Parathyroid adenoma (tissue), 2 donors: Measurements from ENCODE around the gene ZNF181.

ENCODE experiments used
- H2AFZ ChIP-seq: fragments of 300-600 bp; sonication (generic); one replicate; pipeline ENCODE4 v1.7.0; 2017; ENCODE audit warnings: antibody characterized with exemption, mild to moderate bottlenecking
- H3K27ac ChIP-seq: fragments of 300-600 bp; sonication (generic); one replicate; pipeline ENCODE4 v1.7.0; 2017
- H3K27me3 ChIP-seq: fragments of 300-600 bp; sonication (generic); one replicate; pipeline ENCODE4 v1.7.0; 2017; ENCODE audit warnings: low read length; ENCODE audit not compliant: control insufficient read depth, insufficient read depth
- H3K36me3 ChIP-seq: fragments of 300-600 bp; sonication (generic); one replicate; pipeline ENCODE4 v1.7.0; 2017; ENCODE audit warnings: low read length; ENCODE audit not compliant: control insufficient read depth, insufficient read depth
- H3K4me1 ChIP-seq: fragments of 300-600 bp; sonication (generic); one replicate; pipeline ENCODE4 v1.7.0; 2017; ENCODE audit warnings: control low read depth
- H3K4me2 ChIP-seq: fragments of 300-600 bp; sonication (generic); one replicate; pipeline ENCODE4 v1.7.0; 2017; ENCODE audit warnings: low read length
- H3K4me3 ChIP-seq: fragments of 300-600 bp; sonication (generic); one replicate; pipeline ENCODE4 v1.7.0; 2017; ENCODE audit warnings: low read depth, low read length
- H3K79me2 ChIP-seq: fragments of 300-600 bp; sonication (generic); one replicate; pipeline ENCODE4 v1.7.0; 2017; ENCODE audit warnings: control low read depth
- H3K9ac ChIP-seq: fragments of 300-600 bp; sonication (generic); one replicate; pipeline ENCODE4 v1.7.0; 2017; ENCODE audit warnings: mild to moderate bottlenecking
- H3K9me3 ChIP-seq: fragments of 300-600 bp; sonication (generic); one replicate; pipeline ENCODE4 v1.7.0; 2017; ENCODE audit warnings: low read length; ENCODE audit not compliant: control insufficient read depth
- CTCF ChIP-seq: fragments of 300-600 bp; sonication (generic); IDR thresholded peaks from one replicate; pipeline ENCODE4 v1.7.0; 2017; ENCODE audit warnings: antibody characterized with exemption, mild to moderate bottlenecking
- donor health status: primary hyperparathyroidism.

Gene ZNF181

GRCh38 chr19:34794066-34794960 is 60.3 kb downstream of the ZNF181 start:
- TF ChIP-seq CTCF = no peak
- Histone ChIP-seq H2AFZ (no peak overlapping the region), H3K4me2 (no peak overlapping the region), H3K27me3 (no peaks in the 10 kb centered on the region), H3K27ac (no peak overlapping the region), H3K79me2 (no peaks in the 10 kb centered on the region), H3K4me1 (no peaks in the 10 kb centered on the region), H3K4me3 (no peak overlapping the region), H3K9me3 (no peaks in the 10 kb centered on the region), H3K9ac (no peak overlapping the region), H3K36me3 (no peaks in the 10 kb centered on the region)
